GM12874 (cell line): Measurements from ENCODE around the gene GNRH2.

Experiments
- CTCF ChIP-seq: IDR thresholded peaks from 2 replicates; pipeline ENCODE4 v1.5.1; 2011; ENCODE audit warnings: low read depth, mild to moderate bottlenecking, control low read depth, low read length, moderate library complexity; ENCODE audit not compliant: insufficient read depth

GNRH2 gene

GRCh38 chr20:3037654-3038053 lies 5.8 kb upstream of the GNRH2 start:
- TF ChIP-seq CTCF: no peak

DNA sequence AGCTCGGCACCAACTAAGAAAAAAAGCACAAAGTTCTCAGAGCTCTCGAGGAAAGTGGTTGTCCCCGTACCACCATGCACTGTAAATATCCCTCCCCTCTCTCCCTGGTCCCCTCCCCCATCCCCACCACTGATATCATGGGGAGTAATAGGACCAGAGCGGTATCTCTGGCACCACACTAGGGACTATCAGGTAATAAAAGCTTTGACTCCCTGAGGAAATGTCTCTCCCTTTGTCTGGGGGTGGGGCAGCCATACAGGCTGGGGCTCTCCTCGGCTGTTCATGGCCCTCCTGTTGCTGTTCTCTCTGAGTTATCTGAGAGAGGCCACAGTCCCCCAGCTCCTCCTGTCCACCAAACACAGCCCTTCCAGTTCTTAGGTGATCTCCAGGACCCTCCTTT lies 5.0 kb upstream of the GNRH2 start:
- TF ChIP-seq CTCF: no peak

- no peak for TF ChIP-seq CTCF
Observed at GRCh38 chr20:3039426-3039825, 4.0 kb upstream of the GNRH2 start.

GRCh38 chr20:3040086-3040485 lies 3.3 kb upstream of the GNRH2 start:
- no peak for TF ChIP-seq CTCF

DNA sequence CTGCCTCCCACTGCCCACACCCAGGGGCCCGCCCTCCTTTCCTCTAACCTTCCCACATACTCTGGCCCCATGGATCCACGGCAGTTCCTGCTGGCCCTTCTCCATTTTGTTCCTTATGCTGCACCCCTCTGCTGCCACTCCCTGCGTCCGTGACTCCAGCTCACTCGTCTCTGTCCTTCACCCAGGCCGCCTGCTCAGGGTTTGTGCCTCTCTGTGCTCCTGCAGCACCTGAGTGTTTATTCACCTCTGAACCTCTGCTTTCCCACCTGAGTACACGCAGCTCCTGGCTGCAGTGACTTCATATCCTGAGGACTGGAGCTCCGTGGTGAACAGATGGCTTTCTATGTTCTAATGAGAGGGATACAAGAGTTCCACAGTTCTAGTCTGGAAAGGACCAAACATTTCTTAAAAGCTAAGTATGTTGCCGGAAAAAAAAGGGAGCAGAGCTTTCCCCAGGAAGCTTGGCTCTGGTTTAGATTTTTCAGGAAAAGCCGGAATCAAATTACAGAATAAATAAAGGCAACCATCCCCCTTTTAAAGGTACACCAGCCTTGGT lies 1.5 kb upstream of the GNRH2 start:
- TF ChIP-seq CTCF: no peak

- no peak for TF ChIP-seq CTCF
Observed at GRCh38 chr20:3042625-3043024, 797 bp upstream of the GNRH2 start.

DNA sequence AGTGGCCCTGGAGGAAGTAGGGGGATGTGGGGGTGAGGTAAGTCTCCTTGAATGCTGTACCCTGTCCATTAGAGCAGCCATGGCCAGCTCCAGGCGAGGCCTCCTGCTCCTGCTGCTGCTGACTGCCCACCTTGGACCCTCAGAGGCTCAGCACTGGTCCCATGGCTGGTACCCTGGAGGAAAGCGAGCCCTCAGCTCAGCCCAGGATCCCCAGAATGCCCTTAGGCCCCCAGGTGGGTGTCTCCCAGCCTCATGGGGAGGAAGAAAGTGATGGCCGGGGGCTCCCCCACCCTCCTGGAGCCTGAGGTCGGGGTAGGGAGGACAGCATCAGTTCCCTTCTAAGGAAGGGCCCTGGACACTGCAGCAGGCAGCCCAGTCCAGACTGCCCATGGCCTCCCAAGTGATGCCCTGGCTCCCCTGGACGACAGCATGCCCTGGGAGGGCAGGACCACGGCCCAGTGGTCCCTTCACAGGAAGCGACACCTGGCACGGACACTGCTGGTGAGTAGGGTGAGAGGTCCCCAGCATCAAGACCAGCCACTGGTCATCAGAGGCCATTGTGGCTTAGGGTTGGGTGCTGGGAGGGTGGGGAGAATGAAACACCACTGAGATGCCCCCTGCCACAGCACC lies 1.0 kb downstream of the GNRH2 start:
- TF ChIP-seq CTCF: no peak
